B cell (primary cell): ENCODE data around the gene SFT2D1.

ENCODE experiments used
- EZH2 ChIP-seq: IDR thresholded peaks from 2 replicates; pipeline ENCODE4 v1.6.1; 2012; ENCODE audit warnings: borderline replicate concordance, low read depth, mild to moderate bottlenecking, moderate library complexity, low read length; ENCODE audit not compliant: insufficient read depth, poor library complexity, severe bottlenecking
- TF ChIP-seq, protein P1 (sequence below): fragments of 200-600 bp; IDR thresholded peaks from one replicate; pipeline ENCODE4 v1.8.0; 2022; ENCODE audit warnings: antibody characterized with exemption, mild to moderate bottlenecking

DNA sequence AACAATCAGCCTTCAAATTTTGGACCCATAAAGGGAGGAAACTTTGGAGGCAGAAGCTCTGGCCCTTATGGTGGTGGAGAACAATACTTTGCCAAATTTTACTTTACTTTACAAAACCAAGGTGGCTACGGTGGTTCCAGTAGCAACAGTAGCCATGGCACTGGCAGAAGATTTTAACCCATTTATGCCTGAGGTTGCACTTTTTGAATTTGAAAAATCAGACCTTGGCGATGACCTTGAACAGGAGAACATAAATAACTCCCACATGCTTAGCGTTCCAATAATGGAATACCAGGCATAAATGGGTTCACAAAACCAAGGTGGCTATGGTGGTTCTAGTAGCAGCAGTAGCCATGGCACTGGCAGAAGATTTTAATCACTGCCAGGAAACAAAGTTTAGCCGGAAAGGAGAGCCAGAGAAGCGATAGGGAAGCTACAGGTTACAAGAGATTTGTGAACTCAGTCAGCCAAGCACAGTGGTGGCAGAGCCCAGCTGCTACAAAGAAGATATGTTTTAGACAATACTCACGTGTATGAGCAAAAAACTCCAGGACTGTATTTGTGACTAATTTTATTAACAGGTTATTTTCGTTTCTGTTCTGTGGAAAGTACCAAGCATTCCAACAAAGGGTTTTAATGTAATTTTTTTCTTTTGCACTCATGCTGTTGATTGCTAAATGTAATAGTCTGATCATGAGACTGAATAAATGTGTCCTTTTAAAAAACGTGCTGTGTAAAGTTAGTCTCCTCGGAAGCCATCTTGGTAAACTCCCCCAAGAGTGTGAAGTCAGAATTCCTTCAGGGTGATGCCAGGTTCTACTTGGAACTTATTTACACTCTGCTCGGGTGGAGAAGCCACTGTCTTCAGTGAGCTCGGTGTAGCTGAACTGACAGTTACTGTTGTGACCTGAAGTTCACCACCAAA, 6.7 kb downstream of the SFT2D1 start:
- TF ChIP-seq EZH2: no peak
- TF ChIP-seq, protein P1, sequence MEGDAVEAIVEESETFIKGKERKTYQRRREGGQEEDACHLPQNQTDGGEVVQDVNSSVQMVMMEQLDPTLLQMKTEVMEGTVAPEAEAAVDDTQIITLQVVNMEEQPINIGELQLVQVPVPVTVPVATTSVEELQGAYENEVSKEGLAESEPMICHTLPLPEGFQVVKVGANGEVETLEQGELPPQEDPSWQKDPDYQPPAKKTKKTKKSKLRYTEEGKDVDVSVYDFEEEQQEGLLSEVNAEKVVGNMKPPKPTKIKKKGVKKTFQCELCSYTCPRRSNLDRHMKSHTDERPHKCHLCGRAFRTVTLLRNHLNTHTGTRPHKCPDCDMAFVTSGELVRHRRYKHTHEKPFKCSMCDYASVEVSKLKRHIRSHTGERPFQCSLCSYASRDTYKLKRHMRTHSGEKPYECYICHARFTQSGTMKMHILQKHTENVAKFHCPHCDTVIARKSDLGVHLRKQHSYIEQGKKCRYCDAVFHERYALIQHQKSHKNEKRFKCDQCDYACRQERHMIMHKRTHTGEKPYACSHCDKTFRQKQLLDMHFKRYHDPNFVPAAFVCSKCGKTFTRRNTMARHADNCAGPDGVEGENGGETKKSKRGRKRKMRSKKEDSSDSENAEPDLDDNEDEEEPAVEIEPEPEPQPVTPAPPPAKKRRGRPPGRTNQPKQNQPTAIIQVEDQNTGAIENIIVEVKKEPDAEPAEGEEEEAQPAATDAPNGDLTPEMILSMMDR: no peak
